Measurements from ENCODE around the gene ARRDC3. TPM values are rescaled to one million over a fixed set of nuclear protein-coding genes. Genes with fewer than 3 reads are reported as not detected.
"Not testable (repeated sequence)": the region's sequence is repeated elsewhere in the genome, so short reads cannot be mapped to it uniquely, and the experiment has no call there.

Gene ARRDC3
- 45.1 and 48.7 TPM in 2 replicates for total RNA-seq (2014; rRNA removed; shearing (Covaris generic))

- peak; percentile 99 for DNase-seq (ENCODE audit: low read depth)
Observed at GRCh38 chr5:91383027-91383955, at the start of gene ARRDC3. Gene ARRDC3, minus strand, starts transcription at chr5:91383317. Its CDS starts 225 bp downstream, at chr5:91383092.

- no peak for DNase-seq (ENCODE audit: low read depth)
Observed at GRCh38 chr5:91430949-91431348, 47.8 kb upstream of the ARRDC3 start.

- no peak for DNase-seq (ENCODE audit: low read depth)
Observed at GRCh38 chr5:91424638-91425436, 41.7 kb upstream of the ARRDC3 start.

GRCh38 chr5:91423871-91424270 is 40.8 kb upstream of the ARRDC3 start:
- DNase-seq (ENCODE audit: low read depth), result no peak

GRCh38 chr5:91420879-91421278 is 37.8 kb upstream of the ARRDC3 start:
- no peak for DNase-seq (ENCODE audit: low read depth)

GRCh38 chr5:91419571-91420537 is 36.7 kb upstream of the ARRDC3 start:
- peak; percentile 50 for DNase-seq (ENCODE audit: low read depth)

- DNase-seq (ENCODE audit: low read depth), result no peak
Observed at GRCh38 chr5:91419136-91419535, 36.0 kb upstream of the ARRDC3 start.

- DNase-seq (ENCODE audit: low read depth), result no peak
Observed at GRCh38 chr5:91418158-91418557, 35.0 kb upstream of the ARRDC3 start.

GRCh38 chr5:91417219-91417618 is 34.1 kb upstream of the ARRDC3 start:
- no peak for DNase-seq (ENCODE audit: low read depth)

- no peak for DNase-seq (ENCODE audit: low read depth)
Observed at GRCh38 chr5:91416491-91416890, 33.4 kb upstream of the ARRDC3 start.

- DNase-seq (ENCODE audit: low read depth), result no peak
Observed at GRCh38 chr5:91409304-91409703, 26.2 kb upstream of the ARRDC3 start.

GRCh38 chr5:91408710-91409109 is 25.6 kb upstream of the ARRDC3 start:
- no peak for DNase-seq (ENCODE audit: low read depth)

- no peak for DNase-seq (ENCODE audit: low read depth)
Observed at GRCh38 chr5:91407204-91407603, 24.1 kb upstream of the ARRDC3 start.

GRCh38 chr5:91403438-91403837 is 20.3 kb upstream of the ARRDC3 start:
- DNase-seq (ENCODE audit: low read depth), result no peak

- no peak for DNase-seq (ENCODE audit: low read depth)
Observed at GRCh38 chr5:91401175-91401574, 18.1 kb upstream of the ARRDC3 start.

- DNase-seq (ENCODE audit: low read depth), result no peak
Observed at GRCh38 chr5:91397791-91398190, 14.7 kb upstream of the ARRDC3 start.

GRCh38 chr5:91390268-91390667 is 7.2 kb upstream of the ARRDC3 start:
- no peak for DNase-seq (ENCODE audit: low read depth)

- not testable (repeated sequence) for DNase-seq (ENCODE audit: low read depth)
Observed at GRCh38 chr5:91389555-91389954, 6.4 kb upstream of the ARRDC3 start.

GRCh38 chr5:91388362-91388761 is 5.2 kb upstream of the ARRDC3 start:
- no peak for DNase-seq (ENCODE audit: low read depth)

- DNase-seq (ENCODE audit: low read depth), result no peak
Observed at GRCh38 chr5:91386120-91386519, 3.0 kb upstream of the ARRDC3 start.

GRCh38 chr5:91385596-91385995 is 2.5 kb upstream of the ARRDC3 start:
- DNase-seq (ENCODE audit: low read depth), result not testable (repeated sequence)

Data from Daoy (cell line).